ENCODE measurements around the gene SNX6. TPM values are rescaled to one million over a fixed set of nuclear protein-coding genes. Genes with fewer than 3 reads are reported as not detected.
"Not testable (repeated sequence)": the region's sequence is repeated elsewhere in the genome, so short reads cannot be mapped to it uniquely, and the experiment has no call there.

SNX6 gene
- 100 to 1,000 TPM in 3 of 4 donors, 10 to 100 TPM in 1; 91.8 to 140 (median 114) TPM for polyA plus RNA-seq (ENCODE audit: insufficient read length in 4 of 4)

DNA sequence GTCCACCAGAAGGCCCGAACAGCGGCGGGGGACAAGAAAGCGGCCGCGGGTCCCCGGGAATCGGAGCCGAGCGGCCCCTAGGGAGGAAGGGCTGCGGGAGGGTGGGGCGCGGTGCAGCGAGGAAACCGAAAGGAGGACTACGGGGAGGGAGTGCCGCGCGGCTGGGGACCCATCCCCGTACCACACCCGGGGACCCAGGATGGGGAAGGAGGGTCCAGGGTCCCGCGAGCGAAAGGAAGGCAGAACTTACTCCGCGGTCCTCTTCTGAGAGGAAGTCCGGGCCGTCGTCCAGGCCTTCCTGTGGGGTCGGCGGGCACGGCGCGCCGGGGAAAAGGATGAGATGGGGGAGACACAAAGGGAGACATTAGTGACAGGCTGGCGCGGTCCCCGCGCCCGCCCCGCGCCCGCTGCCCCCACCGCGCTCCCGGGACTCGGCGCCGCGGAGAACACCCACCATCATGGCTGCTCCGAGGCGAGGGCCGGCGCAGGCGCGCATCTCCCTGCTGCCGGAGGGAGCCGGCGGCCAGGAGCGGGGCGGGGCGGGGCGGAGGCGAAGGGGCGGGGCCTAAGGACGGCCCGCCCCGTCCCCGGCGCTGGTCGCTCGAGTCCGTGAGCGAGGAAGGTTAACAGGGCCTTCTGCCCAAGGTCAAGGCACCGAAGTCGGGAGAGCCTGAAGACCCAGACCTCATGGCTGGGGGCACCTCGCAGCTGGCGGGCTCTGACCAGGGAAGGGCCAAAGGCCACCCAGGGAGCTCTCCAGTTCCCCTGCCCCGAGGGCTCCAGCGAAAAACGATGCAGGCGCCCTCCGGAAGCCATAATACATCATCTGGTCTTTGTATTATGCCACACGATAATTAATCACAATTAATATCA lies at the start of gene SNX6:
Gene SNX6, minus strand, starts transcription at position 492 of the 873 bp plus-strand sequence. Its CDS starts 32 bp downstream, at position 460.
- peak; percentile 52 to 66 (median 62) for DNase-seq (ENCODE audit: low read depth in 4 of 4, low spot score in 2 of 4)

GRCh38 chr14:34678735-34679134 lies 48.8 kb upstream of the SNX6 start:
- DNase-seq (ENCODE audit: low read depth in 4 of 4, low spot score in 2 of 4): no peak

DNA sequence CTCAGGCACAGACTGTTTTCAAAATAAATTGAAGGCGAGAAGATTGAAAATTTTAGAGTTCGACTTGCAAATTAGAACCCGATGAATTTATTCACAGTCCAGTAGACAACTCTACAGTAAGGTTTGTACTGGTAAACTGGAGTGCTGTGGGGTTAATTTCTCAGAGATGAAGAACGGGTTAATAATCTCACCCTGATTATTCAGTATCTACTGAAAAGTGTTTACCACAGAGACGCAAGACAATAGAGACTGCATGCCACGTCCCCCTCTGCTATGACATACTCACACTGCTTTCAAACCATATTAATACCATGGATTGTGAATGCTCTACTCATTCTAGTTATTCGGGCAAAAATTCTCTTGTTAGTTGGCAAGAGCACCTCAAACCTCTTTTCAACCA lies 48.4 kb upstream of the SNX6 start:
- no peak for DNase-seq (ENCODE audit: low read depth in 4 of 4, low spot score in 2 of 4)

DNA sequence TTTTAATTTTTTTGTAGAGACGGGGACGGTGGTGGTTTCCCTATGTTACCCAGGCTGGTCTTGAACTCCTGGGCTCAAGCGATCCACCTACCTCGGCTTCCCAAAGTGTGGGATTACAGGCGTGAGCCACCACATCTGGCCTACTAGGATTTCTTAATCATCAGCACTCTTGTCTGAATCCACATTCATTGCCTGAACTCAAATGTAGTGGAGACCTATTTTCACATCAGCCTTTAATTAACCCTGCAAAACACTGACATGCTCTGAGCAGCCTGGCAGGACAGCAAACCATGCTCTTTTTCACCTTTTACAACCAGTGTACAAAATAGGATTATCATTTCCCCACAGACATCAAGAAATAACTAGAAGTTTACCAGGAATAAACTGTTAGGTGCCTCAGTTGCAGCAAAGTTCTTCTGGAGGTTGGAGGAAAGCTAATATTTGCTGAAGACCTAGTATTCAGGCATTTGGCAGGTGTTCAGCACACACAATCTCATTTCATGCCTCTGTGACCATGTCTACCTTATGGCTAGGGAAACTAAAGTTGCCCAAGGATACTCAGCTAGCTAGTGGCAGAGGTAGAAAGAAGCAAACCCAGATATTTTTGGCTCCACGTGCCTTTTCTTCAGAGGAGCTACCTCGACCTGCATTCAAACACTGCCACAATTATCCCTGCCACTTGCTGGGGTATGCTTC lies 46.7 kb upstream of the SNX6 start:
- DNase-seq (ENCODE audit: low read depth in 4 of 4, low spot score in 2 of 4): no peak

DNA sequence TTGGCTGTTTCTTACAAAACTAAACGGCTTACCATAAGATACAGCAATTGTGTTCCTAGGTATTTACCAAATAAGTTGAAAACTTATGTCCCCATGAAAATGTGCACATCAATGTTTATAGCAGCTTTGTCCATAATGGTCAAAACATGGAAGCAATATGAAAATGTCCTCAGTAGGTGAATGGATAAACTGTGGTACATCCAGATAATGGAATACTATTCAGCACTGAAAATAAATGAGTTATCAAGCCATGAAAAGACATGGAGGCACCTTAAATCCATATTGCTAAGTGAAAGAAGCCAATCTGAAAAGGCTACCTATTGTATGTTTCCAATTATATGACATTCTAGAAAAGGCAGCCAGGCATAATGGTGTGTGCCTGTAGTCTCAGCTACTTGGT lies 43.8 kb upstream of the SNX6 start:
- DNase-seq (ENCODE audit: low read depth in 4 of 4, low spot score in 2 of 4): no peak

GRCh38 chr14:34671716-34672115 lies 41.8 kb upstream of the SNX6 start:
- no peak for DNase-seq (ENCODE audit: low read depth in 4 of 4, low spot score in 2 of 4)

GRCh38 chr14:34668111-34668510 lies 38.2 kb upstream of the SNX6 start:
- DNase-seq (ENCODE audit: low read depth in 4 of 4, low spot score in 2 of 4): no peak

- DNase-seq (ENCODE audit: low read depth in 4 of 4, low spot score in 2 of 4): no peak
Measured at GRCh38 chr14:34667007-34667406, 37.1 kb upstream of the SNX6 start.

DNA sequence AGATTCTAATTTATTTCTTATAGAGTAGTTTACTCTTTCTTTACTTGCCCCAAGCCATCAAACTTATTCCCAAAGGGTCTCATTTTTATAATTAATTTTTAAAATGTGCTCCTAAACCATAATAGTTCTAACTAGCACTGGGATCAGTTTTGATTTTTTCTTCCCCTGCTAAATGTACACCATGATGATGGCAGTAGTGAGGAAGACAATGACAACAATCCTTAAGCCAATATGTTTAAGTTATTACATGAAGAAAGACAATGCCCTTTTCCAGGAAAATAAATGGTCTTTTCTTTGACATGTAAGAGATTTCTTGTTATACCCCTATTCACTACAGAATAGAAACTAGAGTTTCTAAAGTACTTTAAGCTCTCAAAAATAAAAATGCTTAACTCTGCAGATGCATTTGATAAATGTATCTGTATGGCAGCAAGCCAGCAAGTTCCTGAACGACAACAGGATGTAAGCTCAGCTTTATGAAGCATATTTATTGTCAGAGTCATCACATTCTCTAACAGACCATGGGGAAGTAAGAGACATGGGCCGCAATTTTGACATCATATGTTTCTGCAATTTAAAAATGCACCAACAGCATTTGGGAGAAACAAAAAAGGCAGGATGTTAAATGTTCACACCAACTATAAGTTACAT lies 36.0 kb upstream of the SNX6 start:
- peak in 3 of 4 donors; percentile 11 to 34 (median 24) for DNase-seq (ENCODE audit: low read depth in 4 of 4, low spot score in 2 of 4)

GRCh38 chr14:34662561-34663088 lies 32.7 kb upstream of the SNX6 start:
- DNase-seq (ENCODE audit: low read depth in 4 of 4, low spot score in 2 of 4): no peak

GRCh38 chr14:34660796-34661195 lies 30.8 kb upstream of the SNX6 start:
- DNase-seq (ENCODE audit: low read depth in 4 of 4, low spot score in 2 of 4): no peak

DNA sequence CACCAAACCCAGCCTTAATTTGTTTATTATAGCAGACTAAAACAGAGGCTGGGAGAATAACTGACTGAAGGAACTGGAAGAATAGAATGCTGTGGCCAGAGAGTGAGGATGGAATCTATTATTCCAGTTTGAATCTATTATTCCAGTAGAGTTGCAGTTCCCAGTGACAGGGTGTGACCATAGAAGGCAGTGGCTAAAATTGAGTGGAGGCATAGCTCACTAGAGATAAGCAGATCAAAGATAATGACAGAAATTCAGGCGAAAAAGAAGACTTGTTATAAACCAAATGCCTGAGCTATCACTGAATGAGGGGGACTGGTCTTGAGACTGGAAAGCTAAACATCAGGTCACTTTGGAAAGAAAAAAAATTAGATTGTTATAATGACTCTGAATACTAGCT lies 26.0 kb upstream of the SNX6 start:
- DNase-seq (ENCODE audit: low read depth in 4 of 4, low spot score in 2 of 4): no peak

DNA sequence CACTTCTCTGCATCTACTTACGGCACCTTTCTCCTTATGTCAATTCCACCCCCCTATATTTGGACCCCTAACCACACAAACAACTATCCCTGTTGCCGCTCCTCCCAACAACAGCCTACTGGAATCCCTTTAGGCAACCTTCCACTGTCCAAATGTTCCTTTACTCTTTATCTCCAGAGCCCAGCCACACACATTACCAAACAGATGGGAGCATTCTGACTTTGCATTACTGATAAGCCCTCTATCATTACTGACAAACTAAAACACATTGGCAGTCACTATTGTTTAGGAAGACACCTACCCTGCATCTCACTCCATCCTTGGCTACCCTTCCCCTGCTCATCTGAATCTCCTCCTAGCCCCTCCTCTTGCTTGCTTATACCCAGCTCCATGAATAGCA lies 23.1 kb upstream of the SNX6 start:
- DNase-seq (ENCODE audit: low read depth in 4 of 4, low spot score in 2 of 4): not testable (repeated sequence)

- not testable (repeated sequence) for DNase-seq (ENCODE audit: low read depth in 4 of 4, low spot score in 2 of 4)
Measured at GRCh38 chr14:34652348-34652747, 22.4 kb upstream of the SNX6 start.

DNA sequence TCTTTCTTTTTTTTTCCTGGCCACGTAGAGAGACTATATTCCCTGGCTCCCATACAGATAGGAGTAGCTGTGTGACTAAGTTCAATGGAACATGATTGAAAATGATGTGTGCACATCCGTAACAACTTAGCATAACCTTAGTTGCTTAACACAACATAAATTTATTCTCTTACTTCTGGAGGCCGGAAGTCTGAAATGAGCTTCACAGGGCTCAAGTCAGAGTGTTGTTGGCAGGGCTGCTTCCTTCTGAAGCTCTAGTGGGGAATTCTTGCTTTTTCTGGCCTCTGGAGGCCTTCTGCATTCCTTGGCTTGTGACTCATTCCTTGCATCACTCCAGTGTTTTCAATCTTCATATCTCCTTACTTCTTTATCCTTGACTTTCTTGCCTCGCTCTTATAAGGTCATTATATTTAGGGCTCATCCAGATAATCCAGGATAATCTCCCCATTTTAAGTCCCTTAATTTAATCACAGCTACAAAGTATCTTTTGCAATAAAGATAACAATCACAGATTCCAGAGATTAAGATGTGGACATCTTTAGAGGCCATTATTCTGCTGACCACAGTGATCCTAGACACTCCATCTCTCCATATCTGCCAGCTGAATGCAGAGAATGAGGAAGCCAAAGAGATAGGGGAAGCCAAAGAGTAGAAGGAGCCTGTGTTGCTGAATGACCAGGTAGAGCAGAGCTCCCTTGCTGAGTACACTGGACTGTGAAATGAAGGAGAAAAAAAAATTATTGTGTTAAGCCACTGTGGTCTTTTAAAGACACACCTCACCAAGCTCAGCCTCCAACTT lies 21.0 kb upstream of the SNX6 start:
- DNase-seq (ENCODE audit: low read depth in 4 of 4, low spot score in 2 of 4): no peak

DNA sequence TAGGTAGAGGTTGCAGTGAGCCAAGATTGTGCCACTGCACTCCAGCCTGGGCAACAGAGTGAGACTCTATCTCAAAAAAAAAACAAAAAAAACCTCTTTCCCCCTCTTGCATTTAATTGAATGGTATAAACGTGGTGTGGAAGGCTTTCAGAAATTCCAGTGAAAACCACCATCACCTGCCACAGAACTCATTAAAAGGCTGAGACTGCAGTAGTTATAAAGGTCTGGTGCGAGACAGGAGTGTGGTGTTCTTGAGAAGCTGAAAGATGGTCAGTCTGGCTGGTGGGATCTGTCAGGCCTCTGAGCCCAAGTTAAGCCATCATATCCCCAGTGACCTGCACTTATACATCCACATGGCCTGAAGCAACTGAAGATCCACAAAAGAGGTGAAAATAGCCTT lies 20.1 kb upstream of the SNX6 start:
- DNase-seq (ENCODE audit: low read depth in 4 of 4, low spot score in 2 of 4): not testable (repeated sequence)

DNA sequence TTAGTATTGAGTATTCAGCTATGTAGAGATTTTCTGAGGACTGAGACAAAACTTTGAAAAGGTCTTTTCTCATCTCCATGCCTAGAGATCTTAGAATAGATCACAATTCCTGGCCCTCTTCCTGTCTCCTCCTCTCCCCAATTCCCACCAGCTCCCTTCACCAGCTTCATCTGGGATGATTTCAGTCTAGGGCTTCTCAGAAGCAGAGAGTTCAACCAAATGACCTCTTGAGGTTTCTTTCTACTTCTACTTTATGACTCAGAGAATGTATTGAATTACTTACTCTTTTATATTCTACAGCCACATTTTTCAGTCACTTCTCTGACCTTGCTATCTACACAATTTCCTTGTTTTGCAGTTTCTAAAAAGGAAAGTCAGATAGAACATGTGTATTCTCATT lies 19.4 kb upstream of the SNX6 start:
- DNase-seq (ENCODE audit: low read depth in 4 of 4, low spot score in 2 of 4): no peak

DNA sequence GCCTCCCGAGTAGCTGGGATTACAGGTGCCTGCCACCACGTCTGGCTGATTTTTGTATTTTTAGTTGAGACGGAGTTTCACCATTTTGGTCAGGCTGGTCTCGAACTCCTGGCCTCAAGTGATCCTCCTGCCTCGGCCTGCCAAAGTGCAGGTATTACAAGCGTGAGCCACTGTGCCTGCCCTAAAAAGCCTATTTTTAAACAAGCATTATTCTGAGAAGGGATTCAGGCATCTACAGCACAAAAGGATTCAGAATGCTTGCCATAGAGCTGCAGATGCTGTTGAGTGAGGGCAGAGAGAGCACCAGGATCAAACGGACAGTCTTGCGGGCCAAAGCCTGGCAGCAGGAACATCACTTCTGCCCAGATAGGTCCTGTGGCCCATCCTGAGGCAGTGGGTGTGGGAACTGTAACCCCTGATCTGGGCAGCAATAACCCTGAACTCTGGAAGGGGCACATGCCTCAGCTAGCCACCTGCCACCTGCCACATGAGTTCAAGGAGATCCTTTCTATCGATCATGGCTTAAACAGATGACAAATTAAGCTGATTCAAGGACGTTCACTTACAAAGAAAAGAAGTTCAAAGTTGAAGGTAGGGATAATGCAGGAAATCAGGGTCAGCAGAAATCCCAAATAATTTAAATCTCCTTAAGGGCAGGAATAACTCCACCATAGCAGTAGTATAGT lies 16.8 kb upstream of the SNX6 start:
- no peak for DNase-seq (ENCODE audit: low read depth in 4 of 4, low spot score in 2 of 4)

DNA sequence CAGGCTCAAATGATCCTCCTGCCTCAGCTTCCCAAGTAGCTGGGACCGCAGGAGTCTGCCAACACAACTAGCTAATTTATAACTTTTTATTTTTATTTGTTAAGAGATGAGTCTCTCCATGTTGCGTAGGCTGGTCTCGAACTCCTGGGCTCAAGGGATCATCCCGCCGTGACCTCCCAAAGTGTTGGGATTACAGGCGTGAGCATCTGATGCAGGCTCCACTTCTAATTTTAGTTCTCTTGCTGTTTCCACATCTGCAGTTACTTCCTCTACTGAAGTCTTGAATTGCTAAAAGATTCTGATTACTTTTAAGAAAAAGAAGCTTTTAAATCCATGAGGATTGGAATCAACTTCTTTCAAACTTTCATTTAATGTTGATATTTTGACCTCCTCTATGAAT lies 13.4 kb upstream of the SNX6 start:
- DNase-seq (ENCODE audit: low read depth in 4 of 4, low spot score in 2 of 4): no peak

DNA sequence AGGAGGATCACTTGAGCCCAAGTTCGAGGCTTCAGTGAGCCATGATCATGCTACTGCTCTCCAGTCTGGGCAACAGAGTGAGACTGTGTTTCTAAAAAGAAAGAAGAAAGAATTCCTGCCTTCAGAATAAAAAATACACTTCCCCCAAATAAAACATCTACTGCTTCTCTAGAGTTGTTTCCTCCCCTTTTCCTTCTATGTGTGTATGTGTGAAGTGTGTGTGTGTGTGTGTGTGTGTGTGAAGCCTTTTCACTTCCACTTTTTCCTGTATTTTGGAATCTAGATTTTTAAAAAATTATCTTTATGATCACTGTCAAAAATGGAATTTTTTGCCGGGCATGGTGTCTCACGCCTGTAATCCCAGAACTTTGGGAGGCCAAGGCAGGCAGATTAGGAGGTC lies 12.6 kb upstream of the SNX6 start:
- no peak for DNase-seq (ENCODE audit: low read depth in 4 of 4, low spot score in 2 of 4)
